LNCaP clone FGC (cell line): ENCODE measurements around the gene ERMN.

ENCODE experiments used
- DNase-seq: peaks from one replicate; pipeline ENCODE4 v3.0.0-alpha.2; 2011; ENCODE audit warnings: low read depth
- H3K4me3 ChIP-seq: 2 replicates; pipeline ENCODE4 v1.5.1; 2011; ENCODE audit warnings: mild to moderate bottlenecking, low read depth, low read length, control low read depth
- TF ChIP-seq, protein P1 (sequence below): IDR thresholded peaks from 2 replicates; pipeline ENCODE4 v1.5.1; 2012; ENCODE audit warnings: mild to moderate bottlenecking; ENCODE audit not compliant: control insufficient read depth, insufficient read depth; ENCODE audit errors: extremely low read depth

The ERMN gene

DNA sequence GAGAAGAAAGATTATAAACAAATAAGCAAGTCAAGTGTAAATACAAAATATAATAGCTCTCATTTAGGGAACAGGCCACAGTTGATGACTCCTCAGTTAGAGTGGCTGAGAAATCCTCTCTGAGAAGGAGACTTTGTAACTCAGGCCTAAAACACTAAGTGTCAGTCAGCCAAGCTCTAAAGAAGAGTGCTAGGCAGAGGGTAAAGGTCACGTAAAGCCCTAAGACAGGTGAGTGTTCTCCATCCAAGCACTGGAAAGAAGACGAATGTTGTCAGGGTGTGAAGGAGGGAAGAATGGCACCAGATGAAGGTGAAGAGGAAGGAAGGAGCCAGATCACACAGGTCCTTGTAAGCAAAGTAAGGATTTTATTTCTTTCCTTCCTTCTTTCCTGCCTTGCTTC is 24.3 kb downstream of the ERMN start:
- no peak overlapping the region for H3K4me3 ChIP-seq
- DNase-seq = no peak
- TF ChIP-seq, protein P1, sequence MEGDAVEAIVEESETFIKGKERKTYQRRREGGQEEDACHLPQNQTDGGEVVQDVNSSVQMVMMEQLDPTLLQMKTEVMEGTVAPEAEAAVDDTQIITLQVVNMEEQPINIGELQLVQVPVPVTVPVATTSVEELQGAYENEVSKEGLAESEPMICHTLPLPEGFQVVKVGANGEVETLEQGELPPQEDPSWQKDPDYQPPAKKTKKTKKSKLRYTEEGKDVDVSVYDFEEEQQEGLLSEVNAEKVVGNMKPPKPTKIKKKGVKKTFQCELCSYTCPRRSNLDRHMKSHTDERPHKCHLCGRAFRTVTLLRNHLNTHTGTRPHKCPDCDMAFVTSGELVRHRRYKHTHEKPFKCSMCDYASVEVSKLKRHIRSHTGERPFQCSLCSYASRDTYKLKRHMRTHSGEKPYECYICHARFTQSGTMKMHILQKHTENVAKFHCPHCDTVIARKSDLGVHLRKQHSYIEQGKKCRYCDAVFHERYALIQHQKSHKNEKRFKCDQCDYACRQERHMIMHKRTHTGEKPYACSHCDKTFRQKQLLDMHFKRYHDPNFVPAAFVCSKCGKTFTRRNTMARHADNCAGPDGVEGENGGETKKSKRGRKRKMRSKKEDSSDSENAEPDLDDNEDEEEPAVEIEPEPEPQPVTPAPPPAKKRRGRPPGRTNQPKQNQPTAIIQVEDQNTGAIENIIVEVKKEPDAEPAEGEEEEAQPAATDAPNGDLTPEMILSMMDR = no peak

DNA sequence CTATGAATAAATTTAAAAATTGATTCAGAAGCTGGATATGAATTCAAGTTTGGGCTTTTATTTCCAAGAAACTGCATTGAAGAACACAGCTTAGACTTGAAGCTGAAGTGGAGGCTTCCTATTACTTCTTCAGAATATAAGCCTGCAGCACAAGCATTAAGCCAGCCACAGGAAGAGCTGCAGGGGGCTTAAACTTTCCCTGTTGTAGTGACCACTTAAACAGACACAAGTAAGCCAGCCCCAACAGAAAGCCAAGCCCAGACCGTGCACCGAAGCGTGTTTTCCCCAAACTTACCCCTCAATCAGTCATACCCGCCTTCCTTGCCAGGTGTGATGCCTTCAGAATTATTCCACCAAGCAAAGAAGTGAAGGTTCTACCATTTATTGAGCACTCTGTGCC is 28.7 kb downstream of the ERMN start:
- TF ChIP-seq, protein P1 = no peak
- H3K4me3 ChIP-seq = no peak overlapping the region
- no peak for DNase-seq

DNA sequence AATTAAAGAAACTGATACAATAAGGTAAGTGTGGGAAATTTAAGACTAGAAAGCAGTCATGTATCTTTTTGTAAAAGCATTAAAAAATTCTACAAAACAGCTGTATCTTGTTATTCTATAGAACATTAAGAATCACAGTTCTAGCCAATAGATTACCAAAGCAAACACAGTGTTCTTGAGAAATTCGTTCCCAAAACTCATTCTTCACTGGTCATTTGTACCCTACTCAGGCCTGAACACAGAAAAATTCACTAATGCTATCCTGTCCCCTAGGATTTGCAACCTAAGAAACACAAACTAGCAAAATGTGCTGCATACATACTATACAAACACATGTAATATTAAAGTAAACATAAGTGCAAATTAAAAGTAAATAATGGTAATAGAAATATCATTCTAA is 29.1 kb downstream of the ERMN start:
- no peak for DNase-seq
- TF ChIP-seq, protein P1 = no peak
- no peak overlapping the region for H3K4me3 ChIP-seq

DNA sequence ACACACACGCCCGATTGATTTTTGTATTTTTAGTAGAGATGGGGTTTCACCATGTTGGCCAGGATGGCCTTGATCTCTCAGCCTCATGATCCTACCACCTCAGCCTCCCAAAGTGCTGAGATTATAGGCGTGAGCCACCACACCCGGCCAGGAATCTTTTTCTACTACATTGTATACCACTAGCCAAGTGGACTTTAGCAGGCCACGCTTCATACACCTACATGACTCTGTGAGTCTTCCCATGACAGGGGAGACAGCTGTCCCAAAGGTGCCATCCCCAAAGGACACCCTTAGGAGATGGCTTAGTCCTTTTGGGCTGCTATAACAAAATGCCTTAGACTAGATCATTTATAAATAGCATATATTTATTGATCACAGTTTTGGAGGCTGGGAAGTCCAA is 32.8 kb downstream of the ERMN start:
- TF ChIP-seq, protein P1 = no peak
- no peak overlapping the region for H3K4me3 ChIP-seq
- DNase-seq = no peak

DNA sequence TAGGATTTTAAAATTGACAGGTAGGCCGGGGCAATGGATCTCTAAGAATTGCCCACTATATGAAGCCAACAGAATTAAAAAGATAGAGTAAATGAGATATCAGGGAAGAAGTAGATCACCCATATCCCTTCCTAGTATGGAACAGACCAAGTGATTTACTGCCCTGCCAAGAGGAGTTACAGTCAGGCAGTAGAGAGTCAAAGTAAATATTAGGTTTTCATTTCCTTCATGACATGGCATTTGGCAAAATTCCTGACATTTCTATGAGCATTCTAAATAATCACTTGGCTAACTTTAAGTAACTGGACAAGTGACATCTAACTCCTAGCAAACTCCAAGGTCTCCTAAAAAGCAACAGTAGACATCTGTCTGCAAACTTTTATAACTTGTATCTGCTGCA is 34.6 kb downstream of the ERMN start:
- peak; percentile 92 for DNase-seq
- no peak overlapping the region for H3K4me3 ChIP-seq
- TF ChIP-seq, protein P1 = no peak

DNA sequence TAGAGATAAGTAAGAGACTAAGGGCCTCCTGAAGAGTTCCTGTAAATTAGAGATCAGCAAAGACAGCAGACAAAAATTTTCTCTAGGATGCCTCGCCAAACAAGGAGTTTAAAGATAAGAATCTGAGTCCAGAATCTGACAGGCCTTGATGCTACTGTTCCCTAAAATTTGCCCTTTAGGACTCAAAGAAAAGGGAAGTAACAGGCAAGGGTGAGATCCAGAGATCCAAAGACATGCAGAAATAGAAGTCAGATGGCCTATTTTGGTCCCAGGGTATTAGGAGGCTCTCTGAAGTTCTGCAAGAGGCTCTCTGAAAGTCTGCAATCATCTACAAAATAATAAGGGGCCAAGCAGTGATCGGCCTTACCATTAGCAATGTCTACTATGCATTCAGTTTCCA is 35.1 kb downstream of the ERMN start:
- no peak overlapping the region for H3K4me3 ChIP-seq
- TF ChIP-seq, protein P1 = no peak
- no peak for DNase-seq

DNA sequence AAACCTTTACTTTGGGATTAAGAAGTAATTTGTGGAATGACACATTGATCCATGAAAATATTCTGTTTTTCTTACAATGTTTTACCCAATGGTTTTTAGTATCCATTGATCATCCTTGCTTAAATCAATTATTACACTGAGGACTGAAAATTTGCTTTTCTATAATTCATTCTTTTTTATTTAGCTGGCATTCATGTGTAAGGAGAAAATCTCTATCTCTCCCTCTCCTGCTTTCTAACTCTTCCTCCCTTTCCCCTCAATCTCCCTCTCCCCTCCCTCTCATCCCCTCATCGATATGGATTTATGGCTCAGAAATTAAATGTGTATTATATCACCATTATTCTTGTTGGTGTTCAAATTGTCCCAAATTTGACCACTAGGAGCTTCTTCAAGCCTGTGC is 38.5 kb downstream of the ERMN start:
- no peak overlapping the region for H3K4me3 ChIP-seq
- no peak for DNase-seq
- TF ChIP-seq, protein P1 = no peak
